Muscle of leg (tissue), 11 donors: ENCODE results near the gene MBOAT7. TPM values are rescaled to one million over a fixed set of nuclear protein-coding genes. Genes with fewer than 3 reads are reported as not detected.
"Not testable (repeated sequence)": the region's sequence is repeated elsewhere in the genome, so short reads cannot be mapped to it uniquely, and the experiment has no call there.

Source experiments
- DNase-seq: peaks from one replicate; pipeline ENCODE4 v3.0.0; 2013
- H3K27ac ChIP-seq: one replicate; pipeline ENCODE4 v1.5.1; 2013; ENCODE audit warnings: mild to moderate bottlenecking, low read length, control low read depth
- H3K27me3 ChIP-seq: one replicate; pipeline ENCODE4 v1.6.1; 2013; ENCODE audit warnings: low read length; ENCODE audit not compliant: control insufficient read depth, insufficient read depth
- H3K36me3 ChIP-seq: one replicate; pipeline ENCODE4 v1.6.1; 2013; ENCODE audit warnings: low read length; ENCODE audit not compliant: control insufficient read depth, insufficient read depth
- H3K4me1 ChIP-seq: one replicate; pipeline ENCODE4 v1.6.1; 2013; ENCODE audit warnings: low read length; ENCODE audit not compliant: control insufficient read depth, insufficient read depth
- H3K4me3 ChIP-seq: one replicate; pipeline ENCODE4 v1.5.1; 2013; ENCODE audit warnings: low read length, control low read depth
- H3K9me3 ChIP-seq: replicated peaks from 2 replicates; pipeline ENCODE4 v1.6.1; 2013; ENCODE audit warnings: low read depth, low read length; ENCODE audit not compliant: control insufficient read depth
- WGBS: methylation state at CpG from one replicate; pipeline ENCODE4 v1.1.5; 2013; ENCODE audit warnings: missing lambda C conversion rate; ENCODE audit not compliant: insufficient coverage; 5-methylcytosine and 5-hydroxymethylcytosine counted together
- polyA plus RNA-seq, 8 donors: library from polyadenylated mRNA; unstranded; fragments of 120-200 nt; gene quantifications; one replicate each; pipeline versions ENCODE4 v1.2.1 to v1.2.3, GENCODE V29; 2013; ENCODE audit warnings: inconsistent platforms in 1 of 8, low replicate concordance in 1 of 8; ENCODE audit not compliant: insufficient read length in 8 of 8, insufficient read depth in 1 of 8
- total RNA-seq: library from RNA; stranded (reverse); fragments of 120-200 nt; gene quantifications from one replicate; pipeline ENCODE4 v1.2.4, GENCODE V29; 2013

Gene MBOAT7
- total and polyA plus RNA-seq, 9 donors = 11.1 to 38.3 (median 28.4) TPM

DNA sequence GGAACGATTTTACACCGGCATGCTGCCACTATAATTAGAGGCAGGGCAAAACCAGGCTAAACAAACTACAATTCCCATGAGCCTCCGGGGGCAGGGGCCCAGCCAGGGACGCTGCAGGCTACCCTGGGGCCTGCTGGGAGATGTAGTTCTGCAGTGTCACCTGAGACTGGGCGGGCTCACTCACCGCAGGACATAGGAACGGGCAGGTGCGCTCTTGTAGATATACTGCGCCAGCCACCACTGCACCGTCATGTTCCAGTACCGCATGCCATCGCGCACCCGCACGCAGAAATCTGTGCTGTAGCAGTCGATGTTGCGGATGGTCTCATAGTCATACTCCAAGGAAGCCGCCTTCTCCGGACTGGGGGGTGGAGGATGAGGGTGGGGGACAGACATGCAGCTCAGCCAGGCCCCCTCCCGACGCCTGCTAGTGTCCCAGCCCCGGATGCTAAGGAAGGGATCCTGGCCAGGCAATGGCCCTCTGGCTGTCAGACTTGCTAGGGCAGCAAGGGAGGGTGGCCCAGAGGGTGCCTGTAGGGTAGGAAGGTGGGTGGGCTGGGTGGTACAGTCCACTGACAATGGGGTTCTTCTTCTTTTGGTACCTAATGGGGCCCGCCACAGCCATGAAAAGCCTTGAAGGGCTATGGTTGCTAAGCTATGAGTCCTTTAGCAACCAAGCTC lies 10.7 kb downstream of the MBOAT7 start:
- 69% methylated on average over 20 of the region's 23 CpGs for WGBS
- peaks cover under 1% of the 10 kb centered on the region for H3K27me3 ChIP-seq
- DNase-seq = no peak
- no peaks in the 10 kb centered on the region for H3K9me3 ChIP-seq
- peaks cover 26% of the 10 kb centered on the region for H3K36me3 ChIP-seq
- H3K4me3 ChIP-seq = no peak overlapping the region
- no peak overlapping the region for H3K27ac ChIP-seq
- H3K4me1 ChIP-seq = peaks cover 15% of the 10 kb centered on the region

DNA sequence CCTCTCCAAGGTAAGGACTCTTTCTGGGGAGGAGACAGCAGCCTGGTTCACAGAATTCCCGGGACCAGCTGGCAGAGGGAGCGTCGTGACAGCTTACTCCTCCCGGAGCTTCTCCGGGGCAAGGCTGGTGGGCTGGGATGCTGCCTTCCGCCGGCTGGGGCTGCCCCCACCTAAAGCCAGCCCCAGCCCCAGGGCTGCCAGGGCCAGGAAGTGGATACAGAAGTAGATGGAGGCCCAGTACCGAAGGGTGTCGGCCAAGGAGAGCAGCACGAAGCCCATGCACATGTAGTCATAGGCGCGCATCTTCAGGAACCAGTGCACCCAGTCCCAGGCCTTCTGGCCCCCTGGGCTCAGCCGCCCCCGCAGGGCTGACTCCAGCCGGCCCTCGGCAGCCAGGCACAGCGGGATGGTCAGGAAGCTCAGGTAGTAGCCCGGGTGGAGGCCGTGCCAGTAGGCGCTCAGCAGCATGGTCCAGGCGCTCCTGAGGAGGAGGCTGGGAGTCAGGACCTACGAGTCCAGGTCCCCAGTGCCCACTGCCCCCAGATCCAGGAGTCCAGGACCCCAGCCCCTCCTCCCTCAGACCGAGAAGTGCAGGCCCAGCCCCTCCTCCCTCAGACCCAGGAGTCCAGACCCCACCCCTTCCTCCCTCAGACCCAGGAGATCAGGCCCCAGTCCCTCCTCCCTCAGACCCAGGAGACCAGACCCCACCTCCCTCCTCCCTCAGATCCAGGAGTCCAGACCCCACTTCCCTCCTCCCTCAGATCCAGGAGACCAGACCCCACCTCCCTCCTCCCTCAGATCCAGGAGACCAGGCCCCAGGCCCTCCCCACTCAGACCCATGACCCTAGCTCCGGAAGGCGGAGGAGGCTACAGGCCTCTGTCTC lies 15.2 kb downstream of the MBOAT7 start:
- no peaks in the 10 kb centered on the region for H3K9me3 ChIP-seq
- no peak overlapping the region for H3K4me3 ChIP-seq
- peaks cover 6% of the 10 kb centered on the region for H3K27me3 ChIP-seq
- WGBS = 63% methylated on average over 23 of the region's 25 CpGs
- no peak for DNase-seq
- peaks cover 7% of the 10 kb centered on the region for H3K4me1 ChIP-seq
- H3K36me3 ChIP-seq = peaks cover 7% of the 10 kb centered on the region
- H3K27ac ChIP-seq = no peak overlapping the region

DNA sequence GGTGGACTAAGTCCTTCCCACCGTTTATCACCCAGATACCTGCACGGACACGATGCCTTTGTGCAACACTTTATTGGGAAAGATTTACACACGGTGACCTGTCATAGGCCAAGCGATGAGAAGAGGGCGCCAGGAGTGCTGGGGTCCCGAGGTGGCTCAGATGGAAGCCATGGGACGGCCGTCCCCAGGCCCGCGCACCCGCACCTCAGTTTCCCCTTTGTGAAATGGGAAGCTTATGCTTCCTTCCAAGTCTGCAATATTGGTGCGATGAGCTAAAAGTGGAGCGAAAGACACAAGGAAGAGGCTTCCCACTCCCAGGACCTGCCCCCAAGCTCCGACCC lies 16.1 kb downstream of the MBOAT7 start:
- Histone ChIP-seq H3K27me3 (peaks cover 6% of the 10 kb centered on the region), H3K27ac (no peak overlapping the region), H3K9me3 (no peaks in the 10 kb centered on the region), H3K4me1 (peaks cover 7% of the 10 kb centered on the region), H3K36me3 (no peaks in the 10 kb centered on the region), H3K4me3 (no peak overlapping the region)
- 26% methylated on average over 11 of the region's 15 CpGs for WGBS
- no peak for DNase-seq

DNA sequence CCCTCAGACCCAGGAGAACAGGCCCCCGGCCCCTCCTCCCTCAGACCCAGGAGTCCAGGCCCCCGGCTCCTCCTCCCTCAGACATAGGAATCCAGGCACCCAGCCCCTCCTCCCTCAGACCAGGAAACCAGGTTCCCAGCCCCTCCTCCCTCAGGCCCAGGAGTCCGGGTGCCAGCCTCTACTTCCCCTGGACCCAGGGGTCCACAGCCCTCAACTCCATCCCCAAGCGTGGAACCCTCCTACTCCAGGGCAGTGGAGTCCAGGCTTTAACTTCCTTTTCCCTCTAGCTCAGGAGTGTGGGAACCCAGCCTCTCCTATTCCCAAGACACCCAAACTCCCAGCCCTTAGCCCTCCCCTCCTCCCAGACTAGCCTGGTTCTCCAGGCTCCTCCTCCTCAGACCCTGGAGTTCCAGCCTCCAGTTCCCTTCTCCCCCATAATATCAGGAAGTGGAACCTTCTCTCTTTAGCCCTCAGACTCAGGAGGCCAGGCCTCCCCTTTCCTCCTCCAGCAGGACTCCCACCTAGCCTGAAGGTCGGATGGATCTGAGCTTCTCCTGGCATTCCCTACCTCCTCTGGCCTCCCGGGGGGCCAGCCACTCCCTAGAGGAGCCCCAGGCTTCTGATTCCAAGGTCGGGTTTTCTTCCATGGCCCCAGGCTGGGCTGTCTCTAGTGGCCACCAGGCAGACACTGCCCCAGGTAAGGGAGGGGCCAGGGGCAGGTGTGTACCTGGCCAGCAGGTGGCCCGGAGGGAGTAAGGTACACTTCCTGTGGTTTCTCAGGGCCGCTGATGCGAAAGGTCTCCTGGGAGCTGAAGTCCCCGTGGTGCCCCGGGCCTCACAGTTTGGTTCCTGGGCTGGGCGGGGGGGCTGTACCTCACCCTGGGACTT lies 16.7 kb downstream of the MBOAT7 start, which contains the start of gene TMC4:
TMC4 (minus strand) TSS at position 690 of the 888 bp plus-strand sequence; CDS start at position 647, 43 bp downstream.
- 13% methylated on average over 9 of the region's 13 CpGs for WGBS

DNA sequence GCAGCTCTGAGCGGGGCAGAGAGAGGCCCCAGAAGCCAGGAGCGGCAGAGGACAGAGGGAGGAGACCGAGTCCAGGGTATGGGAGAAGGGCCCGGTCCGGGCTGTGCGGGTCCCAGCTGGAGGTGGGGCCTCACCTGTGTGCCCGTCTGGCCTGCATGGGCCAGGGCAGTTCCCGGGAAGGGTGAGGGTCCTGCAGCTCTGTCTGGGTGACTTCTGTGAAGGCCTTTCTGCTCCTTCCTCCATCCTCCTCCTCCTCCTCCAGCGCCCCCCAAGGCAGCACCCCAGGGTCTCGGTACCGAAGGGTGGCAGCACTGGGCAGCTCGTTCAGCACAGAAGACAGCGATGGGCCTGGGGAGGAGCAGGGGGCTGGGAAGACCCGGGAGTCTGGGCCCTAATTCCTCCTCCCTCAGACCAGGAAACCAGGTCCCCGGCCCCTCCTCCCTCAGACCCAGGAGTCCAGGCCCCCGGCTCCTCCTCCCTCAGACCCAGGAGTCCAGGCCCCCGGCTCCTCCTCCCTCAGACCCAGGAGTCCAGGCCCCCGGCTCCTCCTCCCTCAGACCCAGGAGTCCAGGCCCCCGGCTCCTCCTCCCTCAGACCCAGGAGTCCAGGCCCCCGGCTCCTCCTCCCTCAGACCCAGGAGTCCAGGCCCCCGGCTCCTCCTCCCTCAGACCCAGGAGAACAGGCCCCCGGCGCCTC lies 17.5 kb downstream of the MBOAT7 start:
- WGBS = 62% methylated on average over 7 of the region's 23 CpGs
- DNase-seq, H3K4me3 ChIP-seq: not testable (repeated sequence)

More for the DNA sequence above, 16.7 kb downstream of the MBOAT7 start, which contains the start of gene TMC4:
- Histone ChIP-seq H3K27ac (peak within 1 kb of the TSS; percentile 62), H3K4me1 (peaks cover 8% of the 10 kb centered on the region), H3K9me3 (no peaks in the 10 kb centered on the region), H3K36me3 (no peaks in the 10 kb centered on the region), H3K27me3 (peaks cover 6% of the 10 kb centered on the region), H3K4me3 (no peak within 1 kb of the TSS)
- peak; percentile 69 for DNase-seq

DNA sequence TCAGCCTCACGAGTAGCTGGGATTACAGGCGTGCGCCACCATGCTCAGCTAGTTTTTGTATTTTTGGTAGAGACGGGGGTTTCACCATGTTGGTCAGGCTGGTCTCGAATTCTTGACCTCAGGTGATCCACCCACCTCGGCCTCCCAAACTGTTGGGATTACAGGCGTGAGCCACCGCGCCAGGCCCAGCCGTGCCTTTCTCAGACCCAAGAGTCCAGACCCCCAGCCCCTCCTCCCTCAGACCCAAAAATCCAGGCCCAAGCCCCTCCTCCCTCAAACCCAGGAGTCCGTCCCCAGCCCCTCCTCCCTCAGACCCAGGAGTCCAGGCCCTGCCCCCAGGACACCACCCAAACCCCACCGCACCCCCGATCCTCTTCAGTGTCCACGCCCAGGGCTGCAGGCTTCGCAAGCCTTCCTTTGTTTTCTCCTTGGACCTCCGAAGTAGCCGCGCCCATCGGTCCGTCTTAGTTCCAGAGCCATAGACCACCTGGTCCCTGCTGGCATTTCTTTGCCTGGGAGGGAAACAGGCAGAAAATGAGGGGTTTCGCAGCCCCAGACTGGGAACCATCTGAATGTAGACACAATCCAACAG lies 20.1 kb downstream of the MBOAT7 start:
- H3K36me3 ChIP-seq = no peaks in the 10 kb centered on the region
- peaks cover 8% of the 10 kb centered on the region for H3K4me1 ChIP-seq
- H3K9me3 ChIP-seq = peaks cover 2% of the 10 kb centered on the region
- no peak for DNase-seq
- H3K27ac ChIP-seq = no peak overlapping the region
- H3K27me3 ChIP-seq = peaks cover 17% of the 10 kb centered on the region
- WGBS = 86% methylated on average over 18 of the region's 21 CpGs
- H3K4me3 ChIP-seq = no peak overlapping the region

More for the DNA sequence above, 17.5 kb downstream of the MBOAT7 start:
- not testable (repeated sequence) for H3K36me3 ChIP-seq, H3K27ac ChIP-seq, H3K27me3 ChIP-seq, H3K9me3 ChIP-seq, H3K4me1 ChIP-seq

DNA sequence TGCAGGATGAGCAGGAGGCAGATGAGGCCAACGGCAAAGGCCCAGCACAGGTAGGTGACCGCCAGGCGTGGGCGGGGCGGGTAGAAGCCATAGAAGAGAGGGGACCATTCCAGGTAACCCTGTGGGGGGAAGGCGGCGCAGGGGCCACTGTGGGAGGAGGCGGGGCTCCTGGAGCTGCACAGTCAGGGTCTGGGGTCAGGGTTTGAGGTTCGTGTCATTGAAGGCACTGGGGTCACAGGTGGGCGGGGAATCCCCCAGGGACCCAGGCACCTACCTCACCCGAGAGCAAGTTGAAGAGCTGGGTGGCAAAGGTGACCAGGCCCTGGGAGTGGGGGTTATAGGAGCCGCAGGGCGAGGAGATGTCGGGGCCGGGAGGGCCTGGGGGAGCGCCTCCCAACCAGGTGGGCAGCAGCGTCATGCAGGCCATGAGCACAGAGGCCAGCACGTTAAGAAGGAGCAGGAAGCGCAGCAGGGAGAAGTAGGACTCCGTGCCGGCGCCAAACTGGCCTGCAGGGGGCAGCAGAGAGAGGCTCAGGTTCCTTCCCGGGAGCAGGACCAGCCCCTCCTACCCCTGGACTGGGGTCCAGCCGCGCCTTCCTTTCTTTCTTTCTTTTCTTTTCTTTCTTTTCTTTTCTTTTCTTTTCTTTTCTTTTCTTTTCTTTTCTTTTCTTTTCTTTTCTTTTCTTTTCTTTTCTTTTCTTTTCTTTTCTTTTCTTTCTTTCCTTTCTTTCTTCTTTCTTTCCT lies 21.0 kb downstream of the MBOAT7 start:
- WGBS = 29% methylated on average over 22 of the region's 25 CpGs

DNA sequence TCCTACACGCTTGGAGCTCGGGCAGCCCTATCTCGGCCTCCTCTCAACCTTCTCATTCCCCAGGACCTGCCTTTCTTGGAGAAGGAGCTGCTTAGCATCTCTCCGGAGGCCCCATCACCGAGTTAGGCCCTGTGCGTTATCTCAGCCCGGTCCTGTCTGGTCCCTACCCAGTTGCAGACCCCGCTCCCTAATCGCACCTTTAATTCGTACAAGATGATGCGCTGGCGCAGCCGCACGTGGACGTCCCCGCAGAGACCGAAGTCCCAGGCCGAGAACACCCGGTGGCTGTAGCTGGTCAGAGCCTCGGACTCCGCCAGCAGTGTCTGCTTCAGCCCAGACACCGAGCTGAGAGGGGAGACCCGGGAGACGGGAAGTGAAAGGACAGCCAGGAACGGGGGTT lies 24.2 kb downstream of the MBOAT7 start:
- H3K36me3 ChIP-seq = no peaks in the 10 kb centered on the region
- WGBS = 87% methylated on average over 25 of the region's 25 CpGs

More for the DNA sequence above, 21.0 kb downstream of the MBOAT7 start:
- Histone ChIP-seq H3K27me3 (peaks cover 19% of the 10 kb centered on the region), H3K36me3 (no peaks in the 10 kb centered on the region), H3K27ac (no peak overlapping the region), H3K9me3 (peaks cover 2% of the 10 kb centered on the region), H3K4me3 (no peak overlapping the region), H3K4me1 (peaks cover 8% of the 10 kb centered on the region)
- DNase-seq = peak; percentile 93

More for the DNA sequence above, 24.2 kb downstream of the MBOAT7 start:
- H3K27ac ChIP-seq = no peak overlapping the region
- peaks cover 20% of the 10 kb centered on the region for H3K27me3 ChIP-seq
- H3K4me3 ChIP-seq = no peak overlapping the region
- H3K9me3 ChIP-seq = peaks cover 2% of the 10 kb centered on the region
- DNase-seq = no peak
- H3K4me1 ChIP-seq = peaks cover 24% of the 10 kb centered on the region
